Activated CD4-positive, alpha-beta T cell treated with anti-CD3 and anti-CD28 coated beads, Interleukin-2, amount 50 U/mL, for 1 hour (primary cell): ENCODE measurements around the gene DAB2.
"Not testable (repeated sequence)": the region's sequence is repeated elsewhere in the genome, so short reads cannot be mapped to it uniquely, and the experiment has no call there.

Source experiments
- DNase-seq: peaks from one replicate; pipeline ENCODE4 v3.0.0-alpha.2; 2020

DAB2 gene

GRCh38 chr5:39373791-39374190 lies 51.0 kb downstream of the DAB2 start:
- DNase-seq, result no peak

DNA sequence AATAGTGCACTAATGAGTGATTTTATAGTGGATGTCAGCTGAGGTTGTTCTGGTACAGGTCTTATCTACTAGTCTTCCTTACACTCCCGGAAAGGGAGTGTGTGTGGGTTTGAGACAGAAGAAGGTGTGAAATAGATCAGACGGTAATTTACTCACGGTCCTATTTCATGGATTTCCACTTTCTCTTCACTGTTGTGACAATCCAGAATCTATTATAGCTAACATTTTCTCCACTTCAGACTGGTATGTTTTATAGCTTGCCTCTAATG lies 53.5 kb downstream of the DAB2 start:
- no peak for DNase-seq

- no peak for DNase-seq
Observed at GRCh38 chr5:39370555-39371366, 54.0 kb downstream of the DAB2 start.

GRCh38 chr5:39369123-39369815 lies 55.5 kb downstream of the DAB2 start:
- no peak for DNase-seq

- DNase-seq, result no peak
Observed at GRCh38 chr5:39368116-39368515, 56.7 kb downstream of the DAB2 start.

DNA sequence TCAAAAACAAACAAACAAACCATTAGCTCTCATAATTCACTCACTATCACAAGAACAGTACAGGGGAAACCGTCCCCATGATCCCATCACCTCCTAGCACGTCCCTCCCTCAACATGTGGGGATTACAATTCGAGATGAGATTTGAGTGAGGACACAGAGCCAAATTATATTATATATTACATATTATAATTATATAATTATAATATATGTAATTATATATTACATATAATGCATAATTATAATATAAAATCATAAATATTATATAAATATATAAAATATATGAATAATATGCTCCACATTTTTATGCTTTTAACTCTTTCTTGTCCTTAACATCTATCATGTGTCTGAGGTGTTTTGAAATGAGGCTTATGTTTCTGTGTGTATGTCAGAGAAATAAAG lies 57.1 kb downstream of the DAB2 start:
- DNase-seq, result no peak

DNA sequence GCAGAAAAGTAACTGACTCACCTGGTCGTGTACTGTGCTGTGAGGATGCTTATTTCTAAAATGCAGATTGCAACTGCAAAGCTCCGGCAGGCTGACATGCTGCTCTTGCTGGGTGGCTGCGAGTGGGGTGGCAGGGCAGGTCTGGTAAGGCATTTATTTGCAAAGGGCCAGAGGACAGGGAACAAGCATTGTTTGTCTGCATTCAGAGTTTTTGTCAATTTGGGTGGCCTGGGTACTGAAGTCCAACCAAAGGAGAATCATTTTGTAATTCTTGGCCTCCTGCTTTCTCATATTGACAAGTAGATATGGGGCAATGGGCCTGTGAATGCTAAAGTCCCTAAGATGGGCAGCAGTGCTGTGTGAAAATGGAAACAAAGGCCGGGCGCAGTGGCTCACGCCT lies 60.4 kb downstream of the DAB2 start, which contains the start of gene C9:
C9 (minus strand) TSS at position 129 of the 400 bp plus-strand sequence; CDS start at position 98, 31 bp downstream.
- no peak for DNase-seq

DNA sequence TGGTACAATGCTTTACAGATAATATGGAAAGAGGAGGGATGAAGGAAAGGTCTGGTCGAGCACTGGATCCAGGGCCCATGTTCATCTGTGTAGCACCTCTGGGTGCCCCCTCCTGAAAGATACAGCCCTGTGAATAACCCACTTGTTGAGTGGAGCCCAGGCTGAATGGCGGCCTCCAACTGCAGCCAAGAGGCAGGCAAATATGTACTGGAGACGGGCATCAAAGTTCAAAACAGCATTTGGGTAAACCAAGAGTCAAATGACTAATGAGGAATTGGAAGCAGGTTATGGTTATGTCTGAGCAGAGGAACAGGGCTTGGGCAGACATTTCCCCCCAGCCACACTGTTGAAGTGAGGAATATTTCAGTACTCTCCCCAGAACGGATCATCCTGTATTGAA lies 61.6 kb downstream of the DAB2 start:
- DNase-seq, result no peak

GRCh38 chr5:39362646-39363045 lies 62.1 kb downstream of the DAB2 start:
- DNase-seq, result no peak

DNA sequence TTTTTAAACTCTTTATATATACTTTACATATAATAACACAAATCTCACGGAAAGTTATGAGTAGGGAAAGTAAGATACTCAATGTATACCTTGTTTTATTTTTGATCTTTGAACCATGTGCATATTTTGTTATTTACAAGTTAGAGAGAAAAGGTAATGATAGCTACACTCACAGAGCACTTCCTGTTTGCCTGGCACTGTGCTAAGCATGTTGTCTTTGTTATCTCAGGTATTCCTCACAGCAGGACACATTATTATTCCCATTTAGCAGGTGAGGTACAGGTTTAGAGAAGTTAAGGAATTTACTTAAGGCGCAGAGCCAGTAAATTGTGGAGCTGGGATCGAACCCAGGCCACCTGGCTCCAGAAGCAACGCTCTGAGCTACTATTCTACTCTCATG lies 63.5 kb downstream of the DAB2 start:
- DNase-seq, result no peak

- no peak for DNase-seq
Observed at GRCh38 chr5:39360471-39361111, 64.2 kb downstream of the DAB2 start.

DNA sequence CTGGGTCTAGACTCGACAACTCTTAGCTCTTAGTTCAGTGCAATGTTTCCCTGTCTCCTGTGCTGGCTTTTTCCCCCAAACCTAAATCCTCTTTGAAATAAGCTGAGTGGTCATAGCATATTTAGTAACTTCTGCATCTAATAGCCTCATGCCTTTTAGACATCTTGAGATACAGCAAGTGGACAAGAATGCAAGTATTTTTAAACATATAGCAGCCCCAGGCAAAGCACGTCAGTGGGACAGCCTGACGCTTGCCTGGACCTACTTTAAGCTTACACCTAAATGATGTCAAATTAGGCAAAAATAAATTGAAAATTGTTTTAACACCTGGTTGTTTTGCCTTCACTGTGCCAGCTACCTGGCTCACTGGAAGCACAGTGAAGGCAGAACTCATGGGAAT lies 68.5 kb downstream of the DAB2 start:
- DNase-seq, result no peak

GRCh38 chr5:39355324-39355723 lies 69.5 kb downstream of the DAB2 start:
- no peak for DNase-seq

DNA sequence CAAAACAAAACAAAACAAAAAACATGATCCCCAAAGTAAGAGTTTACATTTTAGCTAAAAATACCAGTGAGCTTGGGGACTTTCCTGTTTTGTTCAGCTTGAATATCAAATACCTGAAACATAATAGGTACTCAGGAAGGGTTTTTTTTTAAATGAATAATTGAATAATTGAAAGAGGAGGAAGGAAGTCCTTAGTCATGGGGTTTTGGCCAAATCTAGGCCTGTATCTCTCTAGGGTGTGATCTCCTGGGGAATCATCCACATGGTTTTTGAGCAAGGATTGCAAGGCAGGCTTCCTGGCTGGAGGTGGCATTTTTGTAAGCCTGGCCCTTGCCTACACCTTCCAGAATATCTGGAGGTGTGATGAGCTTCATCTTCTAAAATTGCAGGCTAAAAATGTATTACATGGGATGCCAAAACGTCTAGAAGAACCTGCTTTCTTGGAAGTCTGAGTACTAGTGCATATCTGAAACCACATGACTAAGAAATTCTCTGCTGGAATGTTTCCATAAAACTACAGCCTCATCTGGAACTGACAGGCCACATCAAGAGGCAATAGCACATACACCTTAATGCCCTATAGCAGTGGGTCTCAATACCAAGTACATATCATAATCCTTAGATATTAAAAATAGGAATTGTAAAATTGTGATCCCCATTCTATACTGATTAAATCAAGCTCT lies 70.9 kb downstream of the DAB2 start:
- DNase-seq, result no peak

DNA sequence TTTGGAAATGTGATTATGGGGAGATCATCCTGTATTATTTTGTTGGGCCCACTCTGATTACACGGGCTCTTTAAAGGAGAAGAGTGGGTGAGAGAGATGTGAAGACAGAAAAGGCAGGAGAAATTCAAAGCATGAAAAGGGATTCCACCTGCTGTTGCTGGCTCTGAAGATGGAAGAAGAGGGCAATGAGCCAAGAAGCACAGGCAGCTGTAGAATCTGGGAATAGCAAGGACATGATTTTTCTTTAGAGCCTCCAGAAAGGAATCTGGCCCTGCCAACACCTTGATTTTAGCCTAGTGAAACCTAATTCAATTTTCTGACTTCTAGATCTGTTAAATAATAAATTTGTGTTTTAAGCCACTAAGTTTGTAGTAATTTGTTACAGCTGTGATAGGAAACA lies 71.8 kb downstream of the DAB2 start:
- DNase-seq, result no peak

- no peak for DNase-seq
Observed at GRCh38 chr5:39352170-39352569, 72.6 kb downstream of the DAB2 start.

DNA sequence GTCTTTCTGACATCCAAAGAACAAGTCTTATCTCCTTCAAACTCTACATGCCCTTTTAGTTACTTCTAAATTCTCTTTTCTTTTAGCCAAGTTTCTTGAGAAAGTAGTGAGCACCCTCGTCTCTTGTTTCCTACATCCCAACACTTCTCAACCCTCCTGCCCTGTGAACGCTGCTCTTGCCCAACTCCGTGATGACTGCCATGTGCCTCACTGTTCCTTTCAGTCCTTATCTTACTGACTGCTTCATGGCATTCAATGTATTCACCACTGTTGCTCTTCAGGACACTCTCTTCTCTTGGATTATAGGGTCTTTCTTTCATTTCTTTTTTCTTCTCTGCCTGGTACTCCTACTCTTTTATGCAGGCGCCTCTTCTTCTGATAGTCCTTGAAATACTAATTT lies 75.3 kb downstream of the DAB2 start:
- no peak for DNase-seq

GRCh38 chr5:39342460-39342859 lies 82.3 kb downstream of the DAB2 start:
- DNase-seq, result no peak

- DNase-seq, result no peak
Observed at GRCh38 chr5:39341896-39342295, 82.9 kb downstream of the DAB2 start.

GRCh38 chr5:39340506-39340905 lies 84.3 kb downstream of the DAB2 start:
- DNase-seq, result no peak

DNA sequence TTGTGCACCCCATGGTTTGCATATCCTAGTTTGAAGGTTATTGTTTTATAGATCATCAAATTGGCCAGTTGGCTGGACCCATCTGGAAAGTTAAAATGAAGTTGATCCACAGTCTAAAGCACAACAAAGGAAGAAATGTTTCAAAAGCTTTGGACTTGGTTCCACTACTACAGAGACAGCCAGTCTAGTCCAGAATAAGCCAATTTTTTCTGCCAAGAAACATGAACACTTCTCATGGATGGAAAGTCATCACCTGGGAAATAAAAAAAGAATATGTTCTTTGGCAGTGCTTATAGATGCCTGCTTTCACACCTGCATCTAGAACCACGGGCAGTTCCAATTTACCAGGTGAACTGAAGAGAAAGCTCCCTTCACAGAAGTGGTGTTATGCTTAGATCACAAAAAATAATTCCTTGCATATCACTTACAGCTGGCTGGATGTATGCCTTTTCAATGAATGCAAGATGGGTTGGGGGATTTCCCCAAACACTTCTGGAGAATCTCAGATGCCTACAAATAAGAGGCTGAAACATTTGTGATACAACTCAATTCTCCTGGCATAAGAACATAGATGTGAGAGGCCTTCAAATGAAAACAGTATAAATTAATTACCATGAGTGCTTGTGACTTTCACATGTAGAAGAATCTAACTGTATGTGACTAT lies 87.4 kb downstream of the DAB2 start:
- no peak for DNase-seq

DNA sequence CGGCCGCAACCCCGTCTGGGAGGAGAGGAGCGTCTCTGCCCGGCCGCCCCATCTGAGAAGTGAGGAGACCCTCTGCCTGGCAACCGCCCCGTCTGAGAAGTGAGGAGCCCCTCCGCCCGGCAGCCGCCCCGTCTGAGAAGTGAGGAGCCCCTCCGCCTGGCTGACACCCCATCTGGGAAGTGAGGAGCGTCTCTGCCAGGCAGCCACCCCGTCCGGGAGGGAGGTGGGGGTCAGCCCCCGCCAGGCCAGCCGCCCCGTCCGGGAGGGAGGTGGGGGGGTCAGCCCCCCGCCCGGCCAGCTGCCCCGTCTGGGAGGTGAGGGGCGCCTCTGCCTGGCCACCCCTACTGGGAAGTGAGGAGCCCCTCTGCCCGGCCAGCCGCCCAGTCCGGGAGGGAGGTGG lies 90.5 kb downstream of the DAB2 start:
- DNase-seq, result not testable (repeated sequence)

DNA sequence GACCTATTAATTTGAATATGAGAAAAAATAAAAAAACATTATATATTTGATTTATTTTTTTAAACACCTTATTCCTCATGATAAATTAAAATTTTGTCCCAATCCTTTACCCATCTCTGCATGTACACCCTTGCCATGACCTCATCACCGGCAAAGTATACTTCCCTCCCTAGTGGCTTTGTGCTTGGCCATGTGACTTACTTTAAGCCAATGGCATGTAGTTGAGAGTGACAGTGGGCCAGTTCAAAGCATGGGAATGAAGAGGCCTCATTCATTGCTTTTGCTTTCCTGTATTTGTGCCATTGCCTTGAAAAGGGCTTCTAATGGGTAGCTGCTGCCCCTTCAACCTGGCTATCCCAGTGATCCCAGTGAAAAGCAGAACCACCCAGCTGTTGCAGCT lies 91.7 kb downstream of the DAB2 start:
- DNase-seq, result no peak
